AG08395 (cell line): Measurements from ENCODE around the gene AGBL2.
"Not testable (repeated sequence)": the region's sequence is repeated elsewhere in the genome, so short reads cannot be mapped to it uniquely, and the experiment has no call there.

Source experiments
- DNase-seq: peaks from one replicate; pipeline ENCODE4 v3.0.0; 2012; ENCODE audit warnings: mixed read lengths, low spot score

Gene AGBL2

DNA sequence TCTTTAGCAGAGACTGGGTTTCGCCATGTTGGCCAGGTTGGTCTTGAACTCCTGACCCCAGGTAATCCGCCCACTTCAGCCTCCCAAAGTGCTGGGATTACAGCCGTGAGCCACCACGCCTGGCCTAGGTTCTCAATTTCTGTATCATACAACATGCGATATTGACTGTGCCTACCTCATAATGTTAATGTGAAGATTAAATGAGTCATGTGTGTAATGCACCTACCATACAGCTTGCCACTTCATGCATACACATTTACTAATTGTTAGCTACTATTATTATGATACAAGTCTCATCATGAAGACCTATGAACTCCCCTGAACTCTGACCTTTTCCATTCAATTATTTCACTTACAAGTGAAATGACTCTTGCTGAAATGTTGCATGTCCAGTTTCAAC is 25.7 kb downstream of the AGBL2 start:
- no peak for DNase-seq

DNA sequence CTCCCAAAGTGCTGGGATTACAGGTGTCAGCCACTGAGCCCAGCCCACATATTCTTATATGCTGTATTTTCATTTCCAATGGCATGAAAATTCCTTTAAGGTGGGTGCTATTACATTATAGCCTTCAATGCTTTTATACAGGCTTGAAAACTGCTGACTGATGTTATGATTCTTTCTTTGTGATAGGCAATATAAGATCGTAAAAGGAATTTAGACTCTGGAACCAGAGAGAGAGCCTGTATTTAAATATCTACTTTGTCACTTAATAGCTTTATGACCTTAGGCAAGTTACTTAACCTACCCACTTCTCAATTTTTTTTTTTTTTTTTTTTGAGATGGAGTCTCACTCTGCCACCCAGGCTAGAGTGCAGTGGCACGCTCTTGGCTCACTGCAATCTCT is 26.2 kb downstream of the AGBL2 start:
- DNase-seq: no peak

GRCh38 chr11:47688111-47688510 is 27.1 kb downstream of the AGBL2 start:
- no peak for DNase-seq

- not testable (repeated sequence) for DNase-seq
Observed at GRCh38 chr11:47686704-47687103, 28.5 kb downstream of the AGBL2 start.

DNA sequence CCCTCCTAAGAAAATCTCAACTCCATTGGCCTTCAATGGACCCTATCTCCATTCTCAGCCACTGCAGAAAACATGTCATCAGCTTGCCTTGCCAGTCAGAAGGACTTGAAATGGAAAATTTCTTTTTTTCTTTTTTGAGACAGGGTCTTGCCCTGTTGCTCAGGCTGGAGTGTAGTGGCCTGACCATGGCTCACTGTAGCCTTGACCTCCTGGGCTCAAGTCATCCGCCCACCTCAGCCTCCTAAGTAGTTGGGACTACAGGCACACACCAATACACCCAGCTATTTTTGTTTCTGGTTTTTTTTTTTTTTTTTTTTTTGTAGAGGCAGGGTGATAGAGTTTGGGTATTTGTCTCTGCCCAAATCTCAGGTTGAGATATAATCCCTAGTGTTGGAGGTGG is 29.0 kb downstream of the AGBL2 start:
- DNase-seq: no peak

DNA sequence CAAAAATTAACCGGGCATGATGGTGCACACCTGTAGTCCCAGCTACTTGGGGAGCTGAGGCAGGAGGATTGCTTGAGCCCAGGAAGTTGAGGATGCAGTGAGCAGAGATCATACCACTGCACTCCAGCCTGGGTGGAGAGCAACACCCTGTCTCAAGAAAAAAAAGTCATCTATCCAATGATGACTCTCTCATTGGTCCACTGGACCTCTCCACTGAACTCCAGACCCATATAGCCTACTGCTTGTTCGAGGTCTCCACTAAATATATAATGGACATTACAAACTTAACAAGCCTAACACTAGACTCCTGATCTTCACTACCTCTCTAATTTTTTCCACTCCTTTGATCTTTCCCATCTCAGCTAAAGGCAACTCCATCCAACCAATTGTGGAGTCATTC is 39.3 kb downstream of the AGBL2 start:
- no peak for DNase-seq

- DNase-seq: no peak
Observed at GRCh38 chr11:47672283-47672730, 42.9 kb downstream of the AGBL2 start.

DNA sequence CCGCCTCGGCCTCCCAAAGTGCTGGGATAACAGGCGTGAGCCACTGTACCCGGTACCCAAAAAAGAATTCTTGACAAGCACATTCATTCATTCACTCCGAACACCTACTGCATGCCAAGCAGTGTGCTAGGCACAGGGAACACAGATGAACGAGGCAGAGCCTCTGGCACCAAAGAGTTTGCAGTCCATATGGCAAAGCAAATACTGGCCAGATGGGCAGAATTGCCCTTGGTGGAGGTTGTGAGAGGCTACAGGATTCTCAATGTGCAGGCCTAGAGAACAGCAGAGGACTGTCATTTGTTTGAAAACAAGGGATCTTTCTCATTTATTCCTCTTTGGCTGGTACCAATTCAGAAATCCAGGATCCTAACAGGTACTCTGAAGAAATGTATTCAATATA is 45.3 kb downstream of the AGBL2 start:
- DNase-seq: no peak

- DNase-seq: no peak
Observed at GRCh38 chr11:47668665-47669064, 46.5 kb downstream of the AGBL2 start.

- no peak for DNase-seq
Observed at GRCh38 chr11:47667555-47667954, 47.6 kb downstream of the AGBL2 start.

- no peak for DNase-seq
Observed at GRCh38 chr11:47667135-47667534, 48.0 kb downstream of the AGBL2 start.

- DNase-seq: not testable (repeated sequence)
Observed at GRCh38 chr11:47664936-47665335, 50.2 kb downstream of the AGBL2 start.

DNA sequence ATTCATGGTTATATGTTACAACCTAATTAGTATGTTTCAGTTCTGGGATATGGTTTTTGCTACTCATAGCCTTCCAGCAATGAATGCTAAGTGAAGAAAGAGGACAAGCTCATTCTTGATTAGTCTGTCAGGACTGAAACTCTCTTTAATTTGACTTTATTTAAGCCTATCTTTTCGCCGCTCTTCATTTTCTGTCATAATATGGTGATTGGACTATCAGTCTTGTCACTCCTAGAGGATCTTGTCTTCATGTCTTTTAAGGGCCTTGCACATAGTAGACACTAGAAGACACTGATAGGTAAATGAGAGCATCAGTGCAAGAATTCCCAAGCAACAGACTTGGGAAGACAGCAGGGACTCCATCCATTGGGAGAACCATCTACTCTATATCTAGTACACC is 53.9 kb downstream of the AGBL2 start:
- no peak for DNase-seq

GRCh38 chr11:47659276-47659675 is 55.9 kb downstream of the AGBL2 start:
- no peak for DNase-seq

DNA sequence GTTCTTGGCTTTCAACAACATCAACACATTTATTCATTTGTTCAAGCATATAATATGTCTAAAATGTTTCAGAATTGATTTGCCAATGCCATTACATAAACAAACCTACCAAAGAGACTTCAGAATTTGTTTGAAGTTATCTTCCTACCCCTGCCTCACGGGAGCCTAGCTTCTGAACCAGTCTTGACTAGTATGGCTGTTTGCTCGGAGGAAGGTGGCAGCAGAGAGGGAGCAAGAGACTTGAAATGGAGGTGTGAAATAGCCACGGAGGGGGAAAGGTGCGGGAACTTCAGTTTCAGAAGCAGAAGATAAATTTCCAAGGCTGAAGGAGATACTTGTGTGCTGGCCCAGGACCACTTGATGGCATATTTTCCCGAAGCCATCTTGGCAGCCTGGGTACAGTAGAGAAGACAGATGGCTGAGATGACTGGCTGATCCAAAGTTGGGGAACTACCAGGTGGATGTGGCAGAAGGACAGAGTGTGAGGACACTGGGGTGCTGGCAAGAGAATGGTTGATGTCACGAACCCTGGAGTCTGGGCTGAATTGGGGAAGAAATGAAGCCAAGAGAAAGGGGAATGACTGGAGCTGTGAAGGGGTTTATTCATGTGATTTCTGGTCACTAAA is 58.8 kb downstream of the AGBL2 start:
- DNase-seq: no peak

DNA sequence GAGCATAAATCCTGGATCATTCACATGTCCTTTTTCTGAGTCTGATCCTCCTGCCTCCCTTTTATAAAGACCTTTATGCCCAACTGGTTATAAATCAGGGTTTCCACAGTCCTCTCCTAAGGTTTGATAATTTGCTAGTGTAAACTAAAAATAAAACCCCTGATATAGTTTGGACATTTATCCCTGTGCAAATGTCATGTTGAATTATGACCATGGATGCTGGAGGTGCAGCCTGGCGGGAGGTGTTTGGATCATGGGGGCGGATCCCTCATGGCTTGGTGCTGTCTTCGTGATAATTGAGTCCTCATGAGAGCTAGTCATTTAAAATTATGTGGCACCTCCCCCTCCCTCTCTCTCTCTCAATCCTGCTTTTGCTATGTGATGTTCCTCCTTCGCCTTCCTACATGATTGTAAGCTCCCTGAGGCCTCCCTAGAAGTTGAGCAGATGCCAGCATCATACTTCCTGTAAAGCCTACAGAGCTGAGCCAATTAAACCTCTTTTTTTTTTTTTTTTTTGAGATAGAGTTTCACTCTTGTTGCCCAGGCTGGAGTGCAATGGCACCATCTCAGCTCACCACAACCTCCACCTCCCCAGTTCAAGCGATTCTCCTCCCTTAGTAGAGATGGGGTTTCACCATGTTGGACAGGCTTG is 63.2 kb downstream of the AGBL2 start:
- no peak for DNase-seq

DNA sequence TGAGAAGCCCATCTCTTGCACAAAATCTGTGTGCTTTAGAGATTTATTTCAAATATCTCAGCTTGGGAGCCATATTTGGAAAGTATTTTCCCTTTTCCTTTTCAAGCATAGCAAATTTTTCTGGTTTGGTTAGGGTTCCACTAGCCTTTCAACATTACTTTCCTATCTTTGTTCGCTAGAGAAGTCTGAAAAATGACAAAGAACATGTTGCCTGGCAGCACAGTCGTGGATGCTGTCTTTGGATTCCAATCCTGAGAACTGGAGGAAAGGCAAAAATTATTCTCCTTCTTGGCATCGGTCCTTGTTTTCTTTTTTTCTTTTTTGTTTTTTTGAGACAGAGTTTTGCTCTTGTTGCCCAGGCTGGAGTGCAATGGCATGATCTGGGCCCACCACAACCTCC is 65.9 kb downstream of the AGBL2 start:
- DNase-seq: no peak

DNA sequence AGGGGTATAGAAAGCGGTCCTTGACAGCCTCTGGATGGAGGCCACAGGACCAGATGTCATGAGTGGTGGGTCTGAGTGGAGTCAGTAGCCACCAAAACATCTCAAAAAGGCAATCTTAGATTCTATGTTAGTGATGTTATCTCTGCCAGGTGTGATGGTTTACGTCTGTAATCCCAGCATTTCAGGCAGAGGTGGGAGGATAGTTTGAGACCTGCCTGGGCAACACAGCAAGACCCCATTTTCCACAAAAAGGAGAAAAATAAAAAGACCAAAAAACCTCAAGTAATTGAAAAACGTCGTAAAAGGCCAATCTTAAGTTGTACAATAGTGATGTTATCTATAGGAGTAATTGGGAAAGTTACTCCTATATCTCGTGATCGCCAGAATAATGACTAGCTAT is 69.2 kb downstream of the AGBL2 start:
- no peak for DNase-seq

DNA sequence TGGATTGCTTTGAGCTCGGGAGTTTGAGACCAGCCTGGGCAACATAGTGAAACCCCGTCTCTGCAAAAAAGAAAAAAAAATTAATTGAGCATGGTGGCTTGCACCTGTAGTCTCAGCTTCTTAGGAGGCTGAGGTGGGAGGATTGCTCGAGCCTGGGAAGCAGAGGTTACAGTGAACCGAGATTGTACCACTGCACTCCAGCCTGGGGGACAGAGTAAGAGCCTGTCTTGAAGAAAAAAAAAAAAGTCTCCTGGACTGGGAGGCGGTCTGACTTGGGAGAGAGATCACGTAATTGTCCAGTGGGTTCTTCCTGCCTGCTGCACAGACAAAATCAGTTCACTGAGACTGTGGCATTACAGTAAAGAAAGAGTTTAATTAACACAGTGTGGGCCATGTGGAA is 69.7 kb downstream of the AGBL2 start:
- DNase-seq: no peak

- peak; percentile 100 for DNase-seq
Observed at GRCh38 chr11:47642099-47642855, 72.9 kb downstream of the AGBL2 start, which contains the start of gene MTCH2. Gene MTCH2, minus strand, starts transcription at chr11:47642559. Its CDS starts 94 bp downstream, at chr11:47642465.

DNA sequence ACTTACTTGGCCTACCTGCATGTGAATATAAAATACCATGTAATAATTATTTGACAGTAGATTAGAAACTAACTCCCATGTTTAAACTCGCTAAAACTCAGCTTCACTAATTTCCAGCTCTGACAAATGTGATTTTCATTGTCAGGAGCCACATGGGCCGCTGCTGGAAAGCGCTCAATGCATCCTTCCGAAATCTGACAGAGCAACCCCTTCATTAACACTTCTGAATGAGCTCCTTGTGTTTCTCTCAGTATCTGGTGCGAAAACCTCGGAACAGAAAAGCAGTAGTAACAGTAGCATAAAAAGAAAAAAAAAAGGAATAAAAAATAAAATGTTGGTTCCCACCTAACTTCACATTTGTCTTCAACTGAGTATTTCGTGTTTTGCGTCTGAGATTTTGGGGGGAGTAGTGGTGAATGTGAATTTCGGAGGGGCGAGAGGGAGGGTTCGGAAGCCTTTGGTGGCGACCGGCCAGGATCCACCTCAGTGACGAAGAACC is 73.5 kb downstream of the AGBL2 start:
- no peak for DNase-seq

DNA sequence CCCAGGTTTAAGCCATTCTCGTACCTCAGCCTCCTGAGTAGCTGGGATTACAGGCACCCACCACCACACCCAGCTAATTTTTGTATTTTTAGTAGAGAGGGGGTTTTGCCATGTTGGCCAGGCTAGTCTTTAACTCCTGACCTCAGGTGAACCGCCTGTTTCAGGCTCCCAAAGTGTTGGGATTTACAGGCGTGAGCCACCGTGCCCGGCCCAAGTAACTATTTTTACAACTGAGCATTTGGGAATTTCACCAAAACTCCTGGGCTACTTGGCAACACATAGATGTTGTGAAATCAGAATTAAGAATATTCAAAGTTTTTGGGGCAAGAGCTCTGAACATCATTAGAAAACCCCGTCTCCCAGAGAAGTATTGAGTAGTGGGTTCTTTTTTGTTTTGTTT is 74.7 kb downstream of the AGBL2 start:
- DNase-seq: peak; percentile 6

- DNase-seq: not testable (repeated sequence)
Observed at GRCh38 chr11:47636331-47636730, 78.8 kb downstream of the AGBL2 start.
